ENCODE results near the gene RNPEPL1. TPM values are rescaled to one million over a fixed set of nuclear protein-coding genes. Genes with fewer than 3 reads are reported as not detected.

RNPEPL1 gene
- 11.0 and 48.7 TPM in 2 replicates for total RNA-seq

GRCh38 chr2:240567872-240568677, at the start of gene RNPEPL1:
Gene RNPEPL1, plus strand, starts transcription at chr2:240568484. Its CDS starts 103 bp downstream, at chr2:240568587.

GRCh38 chr2:240557808-240558207, 10.5 kb upstream of the RNPEPL1 start, which contains the start of gene ANKMY1:
Gene ANKMY1, minus strand, starts transcription at chr2:240557988. Its CDS starts 653 bp downstream, at chr2:240557335.

GRCh38 chr2:240560084-240560479, 8.2 kb upstream of the RNPEPL1 start, which contains the start of gene DUSP28:
Gene DUSP28, plus strand, starts transcription at chr2:240560357. Its CDS starts 328 bp downstream, at chr2:240560685.

GRCh38 chr2:240586198-240586918, 18.1 kb downstream of the RNPEPL1 start, which contains the start of gene CAPN10:
Gene CAPN10, plus strand, starts transcription at chr2:240586734. Its CDS starts 178 bp downstream, at chr2:240586912.

GRCh38 chr2:240624950-240625621, 56.8 kb downstream of the RNPEPL1 start, which contains the start of gene GPR35:
Gene GPR35, plus strand, starts transcription at chr2:240625480. Its CDS starts 4,473 bp downstream, at chr2:240629953.

Other genes starting within 250 kb of the RNPEPL1 start
- gene GPC1, start 132.8 kb upstream of the RNPEPL1 start, total RNA-seq, result 102 and 232 TPM in 2 replicates
- 4.2 and 11.5 TPM in 2 replicates for gene ANKMY1, start 10.5 kb upstream of the RNPEPL1 start, total RNA-seq
- 2.3 and 2.7 TPM in 2 replicates for gene DUSP28, start 8.1 kb upstream of the RNPEPL1 start, total RNA-seq
- gene CAPN10, start 18.2 kb downstream of the RNPEPL1 start, total RNA-seq, result 25.8 and 29.3 TPM in 2 replicates
- 0.30 and 1.3 TPM in 2 replicates for gene GPR35, start 57.0 kb downstream of the RNPEPL1 start, total RNA-seq
- not detected in 2 replicates for gene AQP12B, start 114.4 kb downstream of the RNPEPL1 start, total RNA-seq
- not detected in 2 replicates for gene AQP12A, start 123.4 kb downstream of the RNPEPL1 start, total RNA-seq